HG03342 (cell line): ENCODE measurements around the gene ISCU.
"Not testable (repeated sequence)": the region's sequence is repeated elsewhere in the genome, so short reads cannot be mapped to it uniquely, and the experiment has no call there.

ENCODE experiments used
- ATAC-seq: cut with Tn5 transposase; IDR thresholded peaks from one replicate; pipeline ENCODE4 v1.9.1; 2021; ENCODE audit warnings: mild to moderate bottlenecking, moderate library complexity; ENCODE audit not compliant: unreplicated experiment

ISCU gene

GRCh38 chr12:108542320-108542719 lies 20.1 kb upstream of the ISCU start:
- no peak for ATAC-seq

GRCh38 chr12:108543652-108544051 lies 18.7 kb upstream of the ISCU start:
- no peak for ATAC-seq

DNA sequence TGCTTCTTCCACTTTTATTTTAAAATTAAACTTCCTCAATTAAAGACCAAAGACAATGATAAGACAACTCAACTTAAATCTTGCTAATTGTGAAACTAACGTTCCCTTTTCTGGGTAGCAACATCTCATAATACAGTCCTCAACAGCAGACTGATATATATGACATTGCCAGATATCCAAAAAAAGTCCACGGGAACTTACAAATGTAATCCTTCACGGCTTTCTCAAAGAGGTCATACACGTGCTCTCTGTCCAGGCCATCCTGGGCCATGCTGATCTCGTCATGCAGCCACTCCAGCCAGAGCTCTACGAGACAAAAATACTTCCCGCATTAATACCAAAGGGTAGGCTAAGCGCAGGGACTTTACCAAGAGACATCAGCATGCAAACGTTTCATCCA lies 14.7 kb upstream of the ISCU start:
- ATAC-seq: no peak

GRCh38 chr12:108548954-108549521 lies 13.4 kb upstream of the ISCU start:
- ATAC-seq: no peak

- ATAC-seq: no peak
These were observed 10.9 kb upstream of the ISCU start for GRCh38 chr12:108551535-108551934.

DNA sequence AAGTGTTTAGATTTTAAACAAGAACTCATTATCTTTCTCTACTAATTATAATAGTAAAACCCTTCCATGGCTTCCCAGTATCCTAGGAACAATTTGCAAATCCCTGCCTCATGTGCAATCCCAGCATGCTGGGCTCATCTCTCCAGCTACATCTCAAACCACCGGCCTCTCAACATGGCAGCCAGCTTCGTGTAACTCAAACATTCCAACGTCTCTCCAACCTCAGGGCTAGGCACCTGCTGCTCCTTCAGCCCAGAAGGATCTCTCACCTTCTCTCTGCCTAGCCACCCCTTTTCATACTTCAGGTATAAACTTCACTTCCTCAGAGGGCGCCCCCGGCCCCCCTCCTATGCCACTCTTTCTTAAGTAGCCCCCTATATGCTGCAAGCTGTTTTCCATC lies 8.6 kb upstream of the ISCU start:
- ATAC-seq: no peak

GRCh38 chr12:108555383-108555782 lies 7.0 kb upstream of the ISCU start:
- not testable (repeated sequence) for ATAC-seq

- no peak for ATAC-seq
These were observed 3.3 kb upstream of the ISCU start for GRCh38 chr12:108559007-108559655.

DNA sequence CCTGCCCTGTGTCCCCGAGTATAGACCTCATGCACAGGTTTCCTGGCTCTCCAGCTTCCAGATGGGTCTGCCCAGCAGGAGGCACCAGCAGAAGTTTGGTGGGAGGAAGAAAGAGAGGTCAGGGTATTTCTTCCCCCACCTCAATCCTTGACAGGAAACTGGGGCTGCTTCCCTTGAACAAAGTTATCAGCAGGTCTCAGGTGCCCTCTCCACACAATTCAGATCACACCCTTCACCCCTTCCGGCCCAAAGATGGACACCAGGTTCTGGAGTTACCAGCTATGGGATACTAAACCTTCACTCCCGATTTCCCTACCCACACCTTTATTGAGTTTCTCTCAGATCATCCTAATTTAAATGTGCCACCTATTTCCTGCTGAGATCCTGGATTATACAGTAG lies 2.6 kb upstream of the ISCU start:
- ATAC-seq: no peak

GRCh38 chr12:108560321-108560721 lies 2.1 kb upstream of the ISCU start:
- ATAC-seq: no peak

DNA sequence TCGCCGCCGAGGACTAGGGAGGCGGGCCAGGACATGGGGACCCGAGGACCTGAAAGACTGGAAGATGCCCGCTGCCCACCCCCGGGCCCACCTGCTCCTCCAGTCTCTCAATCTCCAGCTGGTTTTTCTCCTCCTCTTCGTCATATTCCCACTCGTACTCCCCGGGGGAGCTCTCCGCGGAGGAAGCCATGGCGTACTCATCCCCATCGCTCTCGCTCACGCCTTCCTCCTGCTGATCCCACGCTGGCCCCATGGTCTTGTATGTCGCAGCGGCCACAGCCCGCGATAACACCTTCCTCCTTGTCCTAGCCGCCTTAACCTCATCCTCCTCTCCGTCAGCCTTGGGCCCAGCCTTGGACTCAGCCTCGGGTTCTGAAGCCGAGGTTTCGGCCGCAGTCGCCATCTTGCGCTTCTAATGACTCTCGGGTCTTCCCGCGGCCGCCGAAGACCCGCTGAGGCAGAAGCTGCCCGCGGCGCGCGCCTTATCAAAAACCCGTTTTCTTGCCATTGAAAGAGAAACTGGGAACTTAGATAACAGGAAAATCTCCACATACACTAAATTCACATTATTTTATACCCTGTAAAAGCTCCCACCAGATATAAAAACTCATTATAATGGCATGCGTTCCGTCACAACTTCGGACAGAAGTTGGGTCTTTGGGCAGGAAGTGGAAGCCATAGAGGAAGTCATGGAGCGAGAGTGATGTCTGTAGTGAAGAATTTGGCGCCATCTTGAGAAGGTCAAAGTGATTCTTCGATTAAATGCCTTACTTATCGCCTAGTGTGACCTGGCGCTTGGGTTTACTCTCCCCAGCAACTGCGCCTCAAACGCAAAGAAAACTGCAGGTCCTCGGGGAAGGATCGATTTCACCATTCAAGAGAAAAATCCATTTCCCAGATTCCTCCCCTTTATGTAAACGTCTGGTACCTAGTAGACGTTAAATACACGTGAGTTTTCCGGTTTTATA lies 1.4 kb upstream of the ISCU start, which contains the start of gene SART3:
Gene SART3 (minus strand): TSS at position 422 of the 968 bp plus-strand sequence. CDS start 19 bp downstream, at position 403.
- peak; percentile 35 for ATAC-seq

GRCh38 chr12:108561852-108562347 lies 496 bp upstream of the ISCU start:
- ATAC-seq: no peak

DNA sequence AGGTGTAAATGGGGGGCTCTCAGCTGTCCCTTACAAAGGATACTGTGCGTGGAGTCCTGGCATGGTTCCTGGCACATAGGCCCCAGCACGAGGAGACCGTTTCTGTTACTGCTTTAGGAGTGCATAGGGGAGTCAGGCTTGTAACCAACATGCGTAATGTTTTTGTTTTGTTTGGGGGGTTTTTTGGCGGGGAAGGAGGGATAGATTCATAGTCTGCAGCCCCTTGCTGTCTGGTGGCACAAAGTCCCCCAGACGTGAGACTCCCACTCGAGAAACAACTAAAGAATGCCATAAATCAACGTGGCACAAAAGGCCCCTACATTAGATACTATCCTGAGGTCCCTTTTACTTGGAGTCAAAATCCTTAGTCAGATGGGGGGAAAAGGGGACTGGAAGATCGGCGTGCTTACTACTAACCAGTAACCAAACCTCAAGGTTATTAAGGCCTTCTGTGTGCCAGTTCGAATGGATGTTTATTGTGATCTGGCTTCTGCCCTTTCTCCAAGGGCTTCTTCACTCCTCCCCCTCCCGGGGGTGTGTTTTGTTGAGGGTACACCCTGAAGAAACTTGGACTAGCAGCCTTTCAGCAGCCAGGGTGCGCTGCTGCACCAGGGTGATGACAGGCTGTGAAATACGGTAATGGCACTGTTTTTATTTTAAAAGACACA lies 874 bp downstream of the ISCU start:
- ATAC-seq: peak; percentile 31

GRCh38 chr12:108563804-108564151 lies 1.4 kb downstream of the ISCU start:
- no peak for ATAC-seq

GRCh38 chr12:108564724-108565123 lies 2.3 kb downstream of the ISCU start:
- ATAC-seq: no peak

GRCh38 chr12:108565146-108565545 lies 2.8 kb downstream of the ISCU start:
- no peak for ATAC-seq

DNA sequence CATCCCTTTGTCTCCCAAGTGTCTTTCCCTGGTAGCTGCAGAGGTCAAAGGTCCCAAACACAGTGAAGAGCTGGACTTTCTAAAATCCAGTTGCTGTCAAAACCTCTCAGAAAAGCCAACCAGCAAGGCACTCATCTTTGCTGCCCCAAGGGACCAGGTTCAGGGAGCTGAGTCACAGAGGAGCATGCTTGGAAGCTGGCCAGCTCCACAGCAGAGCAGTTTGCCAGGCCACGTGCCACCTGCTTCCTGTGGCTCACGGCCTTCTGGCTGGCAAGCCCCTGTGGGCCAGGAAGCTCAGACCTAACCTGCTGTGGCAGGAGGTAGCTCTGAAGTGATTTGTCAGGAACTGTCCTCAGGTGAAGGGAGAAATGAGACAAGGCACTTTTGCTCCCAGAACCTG lies 3.6 kb downstream of the ISCU start:
- no peak for ATAC-seq

DNA sequence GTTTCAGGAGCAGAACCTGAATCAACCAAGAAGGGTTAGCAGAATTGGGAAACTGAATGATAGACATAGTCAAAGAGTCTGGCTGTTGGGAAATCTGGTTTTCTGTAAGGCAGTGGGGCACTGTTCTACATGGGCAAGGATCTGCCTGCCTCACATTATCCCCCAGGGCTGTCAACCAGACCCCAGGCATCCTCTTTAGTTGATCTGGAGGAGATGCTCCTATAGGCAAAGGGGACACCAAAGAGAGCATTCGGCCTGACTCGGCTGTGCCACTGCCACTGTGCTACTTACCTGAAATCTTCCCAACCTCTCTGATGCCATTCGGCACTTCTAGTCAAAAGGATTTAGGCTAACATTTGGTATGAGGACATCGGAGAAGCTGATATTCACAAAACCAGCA lies 4.1 kb downstream of the ISCU start:
- no peak for ATAC-seq

DNA sequence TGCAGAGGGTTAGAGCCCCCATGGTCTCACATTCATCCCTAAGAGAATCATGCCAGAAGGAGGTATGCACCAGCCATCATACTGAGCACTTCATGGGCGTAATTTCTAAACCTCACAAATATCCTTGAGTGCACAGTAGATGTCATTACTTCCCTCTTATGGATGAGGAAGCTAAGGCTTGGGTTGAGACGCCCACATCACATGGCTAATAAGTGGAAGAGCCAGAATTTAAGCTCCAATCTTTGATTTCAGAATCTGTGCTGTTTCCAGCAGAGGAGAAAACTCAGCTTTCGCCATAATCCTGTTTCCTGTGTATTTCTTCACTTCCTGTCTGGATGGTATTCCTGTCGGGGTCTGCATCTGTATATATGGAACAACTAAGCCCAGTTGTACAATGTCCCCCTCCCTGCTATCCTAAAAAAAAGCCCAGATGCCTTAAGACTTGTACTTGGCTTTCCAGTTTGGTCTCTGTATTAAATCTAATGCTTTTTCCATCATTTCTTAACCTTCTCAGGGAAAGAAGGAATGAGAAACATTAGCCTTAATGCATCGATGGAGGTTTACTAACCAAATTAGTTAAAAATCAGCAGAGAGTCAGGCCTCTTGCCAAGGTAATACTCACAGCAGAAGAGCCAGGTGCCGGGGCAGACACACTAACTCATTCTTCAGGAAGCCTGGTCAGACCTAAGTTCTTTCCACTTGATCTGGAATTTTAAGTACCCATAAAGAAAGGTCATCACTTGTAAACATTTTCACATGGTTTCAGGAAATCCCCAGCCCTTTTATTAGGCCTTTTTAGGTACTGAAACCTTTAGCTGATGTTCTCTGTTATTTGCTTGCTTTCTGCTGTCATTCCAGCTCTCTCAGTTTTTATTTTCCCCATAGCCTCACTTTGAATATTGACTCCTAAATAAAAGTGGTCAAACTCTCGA lies 5.3 kb downstream of the ISCU start:
- no peak for ATAC-seq
